NCI-H748 treated with DMSO at 0.1 percent for 48 hours (cell line): ENCODE results near the gene HAL.

ENCODE experiments used
- DNase-seq: peaks from one replicate; lab custom pipeline; 2025; lab: John Stamatoyannopoulos, UW

HAL gene

DNA sequence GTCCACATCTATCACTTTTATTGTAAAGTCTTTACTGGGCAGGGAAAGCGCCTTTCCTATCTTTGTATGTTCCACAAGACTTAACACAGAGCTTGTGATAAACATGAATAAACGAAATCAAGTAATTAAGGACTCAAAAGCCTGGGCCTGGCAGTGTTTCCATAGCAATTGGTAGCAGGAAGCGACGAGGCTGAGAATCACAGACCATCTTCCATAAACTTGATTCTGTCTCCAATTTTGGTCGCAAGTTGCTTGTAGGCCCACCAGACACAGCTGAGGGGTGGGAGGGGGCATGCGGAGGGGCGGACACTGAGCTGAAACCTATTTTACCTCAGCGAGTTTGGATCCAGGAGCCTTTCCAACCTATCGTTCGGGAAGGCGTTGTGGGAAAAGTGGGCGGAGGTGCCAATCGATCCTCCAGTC is 54.0 kb downstream of the HAL start:
- DNase-seq: no peak

DNA sequence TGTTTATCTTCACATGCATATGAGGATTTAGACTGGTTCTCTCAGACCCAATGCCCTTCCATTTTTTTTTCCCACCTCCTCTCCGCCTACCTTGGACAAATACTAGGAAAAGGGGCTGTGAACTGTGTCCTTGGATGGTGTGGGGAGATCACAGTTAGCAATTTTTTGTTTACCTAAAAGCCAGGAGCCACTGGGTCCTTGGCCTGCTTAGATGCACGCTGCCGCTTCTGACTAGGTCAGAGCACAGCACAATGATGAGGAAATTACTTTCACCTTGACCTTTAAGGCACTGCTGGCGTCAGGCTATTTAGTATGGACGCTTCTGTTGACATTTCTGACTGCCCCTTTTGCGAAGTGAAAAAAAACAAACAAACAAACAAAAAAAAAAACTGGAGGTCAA is 55.6 kb downstream of the HAL start:
- no peak for DNase-seq
